CD14-positive monocyte (primary cell): ENCODE results near the gene AHCTF1. TPM values are rescaled to one million over a fixed set of nuclear protein-coding genes. Genes with fewer than 3 reads are reported as not detected.
"Not testable (repeated sequence)": the region's sequence is repeated elsewhere in the genome, so short reads cannot be mapped to it uniquely, and the experiment has no call there.

Source experiments
- DNase-seq, 3 donors: peaks; one replicate each; pipeline ENCODE4 v3.0.0-alpha.2; 2011 to 2022
- H2AFZ ChIP-seq: 2 replicates; pipeline ENCODE4 v1.6.0; 2012; ENCODE audit warnings: mild to moderate bottlenecking, low read depth, low read length, inconsistent platforms; ENCODE audit not compliant: insufficient read depth, poor library complexity, severe bottlenecking
- H3K27ac ChIP-seq, 2 donors: 1 replicate in 1 of 2; 2 replicates in 1 of 2; pipeline ENCODE4 v1.5.1; 2012 to 2013; ENCODE audit warnings: low read length in 2 of 2, control low read depth in 1 of 2, inconsistent platforms in 1 of 2, low read depth in 1 of 2, mild to moderate bottlenecking in 1 of 2
- H3K27me3 ChIP-seq, 2 donors: one replicate each; pipeline versions ENCODE4 v1.6.0 to v1.6.1; 2011 to 2013; ENCODE audit warnings: low read length in 2 of 2; ENCODE audit not compliant: control insufficient read depth in 2 of 2, insufficient read depth in 2 of 2
- H3K36me3 ChIP-seq, 2 donors: replicated peaks in 1 of 2; 1 replicate in 1 of 2; 2 replicates in 1 of 2; pipeline versions ENCODE4 v1.5.1 to v1.6.1; 2012 to 2013; ENCODE audit warnings: low read length in 2 of 2, control low read depth in 1 of 2, inconsistent platforms in 1 of 2, mild to moderate bottlenecking in 1 of 2; ENCODE audit not compliant: insufficient read depth in 2 of 2, control insufficient read depth in 1 of 2
- H3K4me1 ChIP-seq, 2 donors: 1 replicate in 1 of 2; 2 replicates in 1 of 2; pipeline versions ENCODE4 v1.5.1 to v1.6.1; 2012 to 2013; ENCODE audit warnings: low read length in 2 of 2, control low read depth in 1 of 2, inconsistent platforms in 1 of 2, mild to moderate bottlenecking in 1 of 2, moderate library complexity in 1 of 2; ENCODE audit not compliant: insufficient read depth in 2 of 2, control insufficient read depth in 1 of 2
- H3K4me2 ChIP-seq: replicated peaks from 2 replicates; pipeline ENCODE3; 2012; ENCODE audit warnings: low read length, moderate library complexity, mild to moderate bottlenecking; ENCODE audit not compliant: poor library complexity, severe bottlenecking; ENCODE audit errors: extremely low read depth
- H3K4me3 ChIP-seq, 3 experiments: fragments of 200-600 bp in 1 of 3; sonication (generic) in 1 of 3; replicated peaks in 1 of 3; 1 replicate in 2 of 3; 2 replicates in 1 of 3; pipeline ENCODE4 v1.5.1; 2011 to 2013; ENCODE audit warnings: low read length in 3 of 3, mild to moderate bottlenecking in 3 of 3, control low read depth in 2 of 3, low read depth in 2 of 3, inconsistent platforms in 1 of 3, moderate library complexity in 1 of 3
- H3K79me2 ChIP-seq: 2 replicates; pipeline ENCODE4 v1.6.0; 2012; ENCODE audit warnings: mild to moderate bottlenecking, control low read depth, inconsistent platforms, low read length, moderate library complexity; ENCODE audit not compliant: insufficient read depth
- H3K9ac ChIP-seq: 2 replicates; pipeline ENCODE4 v1.6.0; 2017; ENCODE audit warnings: low read length, mild to moderate bottlenecking; ENCODE audit not compliant: insufficient read depth, poor library complexity, severe bottlenecking
- H3K9me3 ChIP-seq, 2 donors: replicated peaks in 1 of 2; 1 replicate in 1 of 2; 2 replicates in 1 of 2; pipeline versions ENCODE4 v1.5.1 to v1.6.1; 2012 to 2013; ENCODE audit warnings: low read length in 2 of 2, control low read depth in 1 of 2; ENCODE audit not compliant: control insufficient read depth in 1 of 2, insufficient read depth in 1 of 2
- H4K20me1 ChIP-seq: 2 replicates; pipeline ENCODE4 v1.6.0; 2012; ENCODE audit warnings: mild to moderate bottlenecking, low read length, control low read depth, moderate library complexity; ENCODE audit not compliant: insufficient read depth
- H3K27ac Mint-ChIP-seq, 7 donors: one replicate each; pipeline ENCODE4 v1.8.0; 2020; ENCODE audit warnings: mild to moderate bottlenecking in 7 of 7, mixed read lengths in 7 of 7, moderate library complexity in 6 of 7, inconsistent platforms in 2 of 7
- H3K27me3 Mint-ChIP-seq, 3 donors: one replicate each; pipeline ENCODE4 v1.8.0; 2021 to 2022; ENCODE audit warnings: low read depth in 3 of 3, mild to moderate bottlenecking in 3 of 3, mixed read lengths in 3 of 3, moderate library complexity in 3 of 3, inconsistent platforms in 1 of 3
- H3K36me3 Mint-ChIP-seq, 2 donors: one replicate each; pipeline ENCODE4 v1.8.0; 2020; ENCODE audit warnings: mixed read lengths in 2 of 2, inconsistent platforms in 1 of 2, mild to moderate bottlenecking in 1 of 2
- H3K4me1 Mint-ChIP-seq: one replicate; pipeline ENCODE4 v1.8.0; 2020; ENCODE audit warnings: mild to moderate bottlenecking, mixed read lengths
- H3K4me3 Mint-ChIP-seq, 2 donors: one replicate each; pipeline ENCODE4 v1.8.0; 2020; ENCODE audit warnings: mild to moderate bottlenecking in 2 of 2, mixed read lengths in 2 of 2, moderate library complexity in 1 of 2
- H3K9me3 Mint-ChIP-seq, 7 donors: one replicate each; pipeline ENCODE4 v1.8.0; 2020 to 2022; ENCODE audit warnings: mixed read lengths in 7 of 7, mild to moderate bottlenecking in 6 of 7, moderate library complexity in 6 of 7, inconsistent platforms in 2 of 7
- CTCF ChIP-seq: fragments of 200-600 bp; IDR thresholded peaks from one replicate; pipeline ENCODE4 v1.8.0; 2022; ENCODE audit warnings: antibody characterized with exemption, mild to moderate bottlenecking
- WGBS: methylation state at CpG from one replicate; pipeline ENCODE4 v1.1.5; 2013; ENCODE audit warnings: missing lambda C conversion rate; ENCODE audit not compliant: insufficient coverage; 5-methylcytosine and 5-hydroxymethylcytosine counted together
- intact Hi-C, 2 donors: fragments of 100-400 bp; cut with micrococcal nuclease; formaldehyde crosslinking; loops; one replicate each; pipeline versions ENCODE4 v1.15.0 to v1.15.1; 2023
- polyA plus RNA-seq, 3 donors: library from polyadenylated mRNA; depleted of rRNA in 1 of 3; unstranded in 2 of 3; stranded (reverse) in 1 of 3; fragments of 300-500 nt in 2 of 3; fragments of >200 nt in 1 of 3; fragmentation: Illumina TruSeq in 2 of 3; gene quantifications; 1 replicate in 2 of 3; 2 replicates in 1 of 3; pipeline ENCODE4 v1.2.3, GENCODE V29; 2012 to 2021

Gene AHCTF1
- polyA plus RNA-seq, 3 donors = 2.4 to 8.8 (median 5.4) TPM

- no peak overlapping the region for H3K4me3 Mint-ChIP-seq
- no peaks in the 10 kb centered on the region for H3K27me3 Mint-ChIP-seq
- H3K27ac ChIP-seq = no peak overlapping the region
- no peaks in the 10 kb centered on the region for H4K20me1 ChIP-seq
- H3K79me2 ChIP-seq = no peaks in the 10 kb centered on the region
- intact Hi-C loops = no loop called here
- no peaks in the 10 kb centered on the region for H3K4me1 Mint-ChIP-seq
- H3K4me3 ChIP-seq = no peak overlapping the region
- no CpG with 5 or more reads among the region's 4 CpGs for WGBS
- no peak overlapping the region for H3K9ac ChIP-seq
- H3K27ac Mint-ChIP-seq = peak overlapping the region in 3 of 7 donors; percentile 1 to 57 (median 37)
- peaks cover 79 to 88% of the 10 kb centered on the region in 2 donors for H3K36me3 Mint-ChIP-seq
- peaks cover 76 to 98% of the 10 kb centered on the region in 2 donors for H3K36me3 ChIP-seq
- no peak overlapping the region for H3K4me2 ChIP-seq
- TF ChIP-seq CTCF = no peak
- no peaks in the 10 kb centered on the region for H3K27me3 ChIP-seq
- no peaks in the 10 kb centered on the region for H3K9me3 Mint-ChIP-seq
- H3K9me3 ChIP-seq = no peaks in the 10 kb centered on the region
- no peak overlapping the region for H2AFZ ChIP-seq
- no peaks in the 10 kb centered on the region for H3K4me1 ChIP-seq
- DNase-seq = no peak
These were observed 71.3 kb downstream of the AHCTF1 start for GRCh38 chr1:246860401-246860800.

GRCh38 chr1:246856371-246856770 lies 75.4 kb downstream of the AHCTF1 start:
- Histone ChIP-seq H3K9ac (no peak overlapping the region), H3K4me1 (no peaks in the 10 kb centered on the region), H3K27ac (no peak overlapping the region), H3K4me2 (no peak overlapping the region), H3K9me3 (no peaks in the 10 kb centered on the region), H3K4me3 (no peak overlapping the region), H2AFZ (no peak overlapping the region), H3K36me3 (peaks cover 88 to 100% of the 10 kb centered on the region in 2 donors), H3K79me2 (no peaks in the 10 kb centered on the region), H4K20me1 (no peaks in the 10 kb centered on the region), H3K27me3 (no peaks in the 10 kb centered on the region)
- TF ChIP-seq CTCF = no peak
- no CpG with 5 or more reads among the region's 1 CpG for WGBS
- intact Hi-C loops = no loop called here
- Mint-ChIP-seq H3K27me3 (no peaks in the 10 kb centered on the region), H3K36me3 (peaks cover 86 to 92% of the 10 kb centered on the region in 2 donors), H3K27ac (no peak overlapping the region), H3K9me3 (no peaks in the 10 kb centered on the region), H3K4me3 (no peak overlapping the region), H3K4me1 (no peaks in the 10 kb centered on the region)
- no peak for DNase-seq

GRCh38 chr1:246850640-246851039 lies 81.1 kb downstream of the AHCTF1 start:
- H3K27me3 Mint-ChIP-seq, H2AFZ ChIP-seq, H3K4me3 ChIP-seq, H3K9ac ChIP-seq, H3K79me2 ChIP-seq, intact Hi-C loops, H3K9me3 Mint-ChIP-seq, H3K4me3 Mint-ChIP-seq, H3K9me3 ChIP-seq, H3K4me1 ChIP-seq, H3K4me2 ChIP-seq, DNase-seq, H4K20me1 ChIP-seq, H3K27ac ChIP-seq, H3K27me3 ChIP-seq, H3K27ac Mint-ChIP-seq, H3K4me1 Mint-ChIP-seq: not testable (repeated sequence)
- peaks cover 78 to 88% of the 10 kb centered on the region in 2 donors for H3K36me3 Mint-ChIP-seq
- peaks cover 74 to 97% of the 10 kb centered on the region in 2 donors for H3K36me3 ChIP-seq
- no CpG with 5 or more reads among the region's 5 CpGs for WGBS
